Kidney (tissue), 14 donors: Measurements from ENCODE around the gene NOTCH4. TPM values are rescaled to one million over a fixed set of nuclear protein-coding genes. Genes with fewer than 3 reads are reported as not detected.

ENCODE experiments used
- DNase-seq, 5 donors: peaks; one replicate each; pipeline ENCODE4 v3.0.0-alpha.2; 2013 to 2020
- FAIRE-seq: peaks from 2 replicates; lab custom pipeline; 2012; peaks lifted over from hg19 to GRCh38; lab: Jason Lieb, UNC
- H3K27ac ChIP-seq, 2 donors: one replicate each; pipeline ENCODE4 v1.7.0; 2013; ENCODE audit warnings: low read depth in 2 of 2, low read length in 2 of 2, inconsistent platforms in 1 of 2
- H3K27me3 ChIP-seq: one replicate; pipeline ENCODE4 v1.7.1; 2013; ENCODE audit warnings: low read length, inconsistent platforms; ENCODE audit not compliant: control insufficient read depth, insufficient read depth
- H3K36me3 ChIP-seq, 3 donors: one replicate each; pipeline versions ENCODE4 v1.7.0 to v1.7.1; 2013; ENCODE audit warnings: low read length in 3 of 3, control low read depth in 1 of 3, inconsistent platforms in 1 of 3; ENCODE audit not compliant: insufficient read depth in 3 of 3, control insufficient read depth in 2 of 3
- H3K4me1 ChIP-seq, 3 donors: one replicate each; pipeline versions ENCODE4 v1.7.0 to v1.7.1; 2013; ENCODE audit warnings: low read length in 3 of 3, inconsistent platforms in 1 of 3, low read depth in 1 of 3; ENCODE audit not compliant: control insufficient read depth in 2 of 3, insufficient read depth in 2 of 3
- H3K4me3 ChIP-seq, 3 donors: one replicate each; pipeline versions ENCODE4 v1.7.0 to v1.8.1; 2013; ENCODE audit warnings: low read length in 3 of 3, control low read depth in 1 of 3, inconsistent platforms in 1 of 3
- H3K9ac ChIP-seq, 3 donors: one replicate each; pipeline versions ENCODE4 v1.7.0 to v1.7.1; 2013; ENCODE audit warnings: low read length in 3 of 3, control low read depth in 1 of 3, inconsistent platforms in 1 of 3
- H3K9me3 ChIP-seq, 3 donors: one replicate each; pipeline versions ENCODE4 v1.7.0 to v1.7.1; 2013; ENCODE audit warnings: low read length in 3 of 3, control low read depth in 1 of 3, inconsistent platforms in 1 of 3; ENCODE audit not compliant: control insufficient read depth in 2 of 3, insufficient read depth in 1 of 3
- intact Hi-C: fragments of 100-400 bp; cut with DNase I; formaldehyde crosslinking; loops from one replicate; pipeline ENCODE4 v1.11.1; 2022
- polyA plus RNA-seq: library from polyadenylated mRNA; stranded (reverse); fragments of 350-450 nt; fragmentation: Illumina TruSeq; extraction: RNeasy Lipid Tissue Mini Kit (QIAGEN cat#74804); gene quantifications from one replicate; pipeline ENCODE4 v1.2.3, GENCODE V29; 2014; ENCODE audit warnings: low read depth, low replicate concordance; ENCODE audit not compliant: insufficient read depth
- total RNA-seq: library from RNA; stranded (reverse); fragmentation: NEBNext Ultra II Directional; extraction: Animal tissue kit (Norgen Biotek cat#: 25700); gene quantifications from one replicate; pipeline ENCODE4 v1.2.1, GENCODE V29; 2021
- TF ChIP-seq, protein P1 (sequence below): IDR thresholded peaks from 3 replicates; pipeline ENCODE4 v1.5.1; 2012; ENCODE audit warnings: mild to moderate bottlenecking, moderate library complexity, borderline replicate concordance; ENCODE audit not compliant: insufficient read depth; ENCODE audit errors: extremely low read depth
- donor health status: control.
- donor health status: control.
- donor health status: control.
- donor health status: control.
- donor health status: control.
- donor health status: DM: yes; HTN: yes; CAD: no.
- donor health status: Normal renal cell carcinoma (clear cell type).

The NOTCH4 gene
- total and polyA plus RNA-seq, 2 donors from 2014 or later, result 22.5 to 30.5 TPM

DNA sequence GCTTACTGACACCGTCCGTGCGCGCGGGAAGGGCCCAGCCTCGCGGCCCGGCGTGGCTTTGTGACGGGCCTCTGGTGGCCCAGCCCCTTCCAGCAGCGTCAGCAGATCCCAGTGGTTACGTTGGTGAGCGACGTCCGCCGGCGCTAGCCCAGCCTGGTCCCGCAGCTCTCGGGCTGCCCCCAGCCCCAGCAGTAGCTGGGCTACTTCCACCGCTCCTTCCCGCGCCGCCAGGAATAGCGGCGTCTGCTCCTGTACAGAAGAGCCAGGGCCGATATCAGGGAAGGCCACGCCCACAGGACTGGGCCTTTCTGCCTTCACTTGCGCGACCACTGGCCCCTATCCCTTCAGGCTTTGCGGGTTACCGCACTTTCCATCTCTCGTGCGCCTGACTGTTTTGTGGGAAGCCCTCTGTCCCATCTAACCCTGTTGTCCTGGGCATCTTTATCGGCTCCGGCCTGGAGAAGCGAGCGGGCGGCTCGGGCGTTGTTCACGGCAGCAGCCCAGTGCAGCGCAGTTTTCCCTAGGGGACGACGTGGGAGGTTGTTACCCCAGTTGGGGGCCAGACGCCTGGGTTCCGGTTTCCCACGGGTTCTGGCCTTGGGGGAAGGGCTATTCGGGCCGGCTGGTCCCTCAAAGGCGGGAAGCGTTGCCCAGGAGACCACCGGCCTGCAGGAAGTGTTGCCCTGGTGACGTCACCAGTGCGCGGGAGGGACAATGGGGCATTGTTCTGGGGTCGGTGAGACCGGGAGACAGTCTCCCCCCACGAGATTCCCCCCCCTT lies 27.8 kb downstream of the NOTCH4 start:
- intact Hi-C loops, result no loop called here

DNA sequence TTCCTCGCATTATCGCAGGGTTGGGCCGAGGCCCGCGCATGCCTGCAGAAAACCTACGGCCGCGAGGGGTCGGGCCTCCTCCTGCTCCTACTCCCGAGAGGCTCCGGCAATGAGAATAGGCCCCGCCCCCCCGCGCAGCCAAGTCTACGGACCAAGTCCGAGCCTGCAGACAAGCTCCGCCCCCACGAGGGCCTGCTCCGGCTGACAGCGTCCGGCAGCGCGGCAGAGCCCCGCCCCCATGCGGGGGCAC lies 28.3 kb downstream of the NOTCH4 start:
- Histone ChIP-seq H3K27ac (peak overlapping the region; percentile 100), H3K9me3 (no peaks in the 10 kb centered on the region), H3K36me3 (no peaks in the 10 kb centered on the region), H3K9ac (peak overlapping the region in 1 of 3 donors; percentile 100), H3K27me3 (no peaks in the 10 kb centered on the region), H3K4me3 (peak overlapping the region in 1 of 3 donors; percentile 95), H3K4me1 (peaks cover 2 to 26% (median 19%) of the 10 kb centered on the region in 3 donors)
- TF ChIP-seq, protein P1, sequence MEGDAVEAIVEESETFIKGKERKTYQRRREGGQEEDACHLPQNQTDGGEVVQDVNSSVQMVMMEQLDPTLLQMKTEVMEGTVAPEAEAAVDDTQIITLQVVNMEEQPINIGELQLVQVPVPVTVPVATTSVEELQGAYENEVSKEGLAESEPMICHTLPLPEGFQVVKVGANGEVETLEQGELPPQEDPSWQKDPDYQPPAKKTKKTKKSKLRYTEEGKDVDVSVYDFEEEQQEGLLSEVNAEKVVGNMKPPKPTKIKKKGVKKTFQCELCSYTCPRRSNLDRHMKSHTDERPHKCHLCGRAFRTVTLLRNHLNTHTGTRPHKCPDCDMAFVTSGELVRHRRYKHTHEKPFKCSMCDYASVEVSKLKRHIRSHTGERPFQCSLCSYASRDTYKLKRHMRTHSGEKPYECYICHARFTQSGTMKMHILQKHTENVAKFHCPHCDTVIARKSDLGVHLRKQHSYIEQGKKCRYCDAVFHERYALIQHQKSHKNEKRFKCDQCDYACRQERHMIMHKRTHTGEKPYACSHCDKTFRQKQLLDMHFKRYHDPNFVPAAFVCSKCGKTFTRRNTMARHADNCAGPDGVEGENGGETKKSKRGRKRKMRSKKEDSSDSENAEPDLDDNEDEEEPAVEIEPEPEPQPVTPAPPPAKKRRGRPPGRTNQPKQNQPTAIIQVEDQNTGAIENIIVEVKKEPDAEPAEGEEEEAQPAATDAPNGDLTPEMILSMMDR, result peak; percentile 2
- intact Hi-C loops, result no loop called here
- DNase-seq, result peak; percentile 100
- FAIRE-seq, result peak; percentile 94

More for the DNA sequence above, 27.8 kb downstream of the NOTCH4 start:
- FAIRE-seq, result no peak
- H3K4me3 ChIP-seq, result peak overlapping the region; percentile 76 to 97 (median 95)
- H3K36me3 ChIP-seq, result no peaks in the 10 kb centered on the region
- H3K4me1 ChIP-seq, result peaks cover 0 to 22% (median 16%) of the 10 kb centered on the region in 3 donors
- DNase-seq, result peak; percentile 95 to 98 (median 97)
- no peaks in the 10 kb centered on the region for H3K9me3 ChIP-seq
- no peaks in the 10 kb centered on the region for H3K27me3 ChIP-seq
- TF ChIP-seq, protein P1, result no peak
- peak overlapping the region; percentile 100 for H3K27ac ChIP-seq
- peak overlapping the region; percentile 67 to 100 (median 100) for H3K9ac ChIP-seq

DNA sequence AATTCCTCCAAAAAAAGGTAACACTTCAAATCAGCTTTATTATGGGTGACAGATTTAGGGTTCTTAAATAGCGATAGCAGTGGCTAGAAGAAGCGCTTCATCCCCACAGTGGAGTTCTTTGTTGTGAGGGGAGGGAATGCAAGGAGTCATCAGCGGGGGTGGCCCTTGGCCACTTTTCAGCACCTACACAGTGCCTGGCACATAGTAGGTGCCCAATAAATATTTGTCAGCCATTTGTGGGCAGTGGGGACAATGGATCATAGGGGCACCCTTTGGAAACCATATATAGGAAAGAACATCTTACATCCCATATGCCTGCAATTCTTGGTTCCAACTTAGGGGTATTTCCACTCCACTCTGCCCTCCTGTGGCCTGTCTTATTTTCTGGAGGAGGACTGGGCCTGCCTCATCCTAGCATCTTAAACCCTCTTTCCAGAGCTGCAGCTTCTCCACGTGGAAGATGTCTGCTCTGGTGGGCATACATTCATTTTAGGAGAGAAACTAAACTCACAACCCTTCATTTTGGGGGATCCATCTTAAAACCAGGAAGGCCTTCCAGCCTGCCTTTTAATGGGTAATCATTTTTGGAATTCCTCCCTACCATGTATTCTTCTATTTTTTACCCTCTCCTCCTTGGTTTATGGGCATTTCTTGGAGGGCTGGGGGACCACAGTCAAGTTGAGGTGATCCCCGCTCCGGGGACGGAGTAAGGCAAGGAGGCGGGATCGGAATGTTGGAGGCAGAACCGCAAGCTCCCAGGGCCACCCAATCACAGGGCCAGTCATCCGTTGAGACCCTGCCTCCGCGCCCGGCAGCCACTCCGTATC lies 28.8 kb downstream of the NOTCH4 start:
- intact Hi-C loops, result no loop called here
- Histone ChIP-seq H3K27ac (peak overlapping the region; percentile 84 to 98), H3K9me3 (no peaks in the 10 kb centered on the region), H3K4me1 (peaks cover 2 to 26% (median 19%) of the 10 kb centered on the region in 3 donors), H3K4me3 (peak overlapping the region; percentile 57 to 73 (median 63)), H3K36me3 (no peaks in the 10 kb centered on the region), H3K27me3 (no peaks in the 10 kb centered on the region), H3K9ac (peak overlapping the region; percentile 65 to 94 (median 76))
- FAIRE-seq (no peak), DNase-seq (peak in 4 of 5 donors; percentile 39 to 78 (median 63))
- TF ChIP-seq, protein P1, result peak; percentile 46
